Sciatic nerve (tissue), 2 donors: ENCODE data around the gene KLF12. TPM values are rescaled to one million over a fixed set of nuclear protein-coding genes. Genes with fewer than 3 reads are reported as not detected.

Experiments
- ATAC-seq: fragments of 200-7000 bp; cut with Tn5 transposase; one replicate; pipeline ENCODE4 v1.9.1; 2020; ENCODE audit warnings: mild to moderate bottlenecking, moderate library complexity
- DNase-seq: peaks from one replicate; pipeline ENCODE4 v3.0.0-alpha.2; 2020; ENCODE audit warnings: low spot score
- intact Hi-C: fragments of 100-400 bp; cut with DNase I; formaldehyde crosslinking; loops from one replicate; pipeline ENCODE4 v1.14.2; 2022
- total RNA-seq: library from RNA; stranded (reverse); fragmentation: NEBNext Ultra II Directional; extraction: Animal tissue kit (Norgen Biotek cat#: 25700); gene quantifications from one replicate; pipeline ENCODE4 v1.2.1, GENCODE V29; 2021
- donor health status: DM: no; HTN: no; CAD: no.
- donor health status: DM: no; HTN: no; CAD: no.

The KLF12 gene
- total RNA-seq, 1 donor from 2014 or later, result 22.4 TPM

GRCh38 chr13:74107598-74107997 lies 26.6 kb downstream of the KLF12 start:
- ATAC-seq, result no peak
- no peak for DNase-seq
- intact Hi-C loops, result no loop called here

- DNase-seq (no peak), ATAC-seq (no peak)
- intact Hi-C loops, result no loop called here
Measured at GRCh38 chr13:74105871-74106270, 28.3 kb downstream of the KLF12 start.

GRCh38 chr13:74104661-74105275 lies 29.4 kb downstream of the KLF12 start:
- intact Hi-C loops, result no loop called here

GRCh38 chr13:74103970-74104555 lies 30.1 kb downstream of the KLF12 start:
- intact Hi-C loops, result no loop called here
- ATAC-seq, result no peak
- DNase-seq, result no peak

More at GRCh38 chr13:74104661-74105275, 29.4 kb downstream of the KLF12 start:
- DNase-seq (no peak), ATAC-seq (no peak)

GRCh38 chr13:74103196-74103595 lies 31.0 kb downstream of the KLF12 start:
- no peak for DNase-seq
- ATAC-seq, result no peak
- intact Hi-C loops, result no loop called here

- ATAC-seq (no peak), DNase-seq (no peak)
- intact Hi-C loops, result no loop called here
Measured at GRCh38 chr13:74102691-74103090, 31.5 kb downstream of the KLF12 start.

GRCh38 chr13:74101436-74101835 lies 32.8 kb downstream of the KLF12 start:
- intact Hi-C loops, result no loop called here
- no peak for DNase-seq
- ATAC-seq, result no peak

GRCh38 chr13:74098077-74098476 lies 36.1 kb downstream of the KLF12 start:
- intact Hi-C loops, result no loop called here
- no peak for DNase-seq
- ATAC-seq, result no peak

GRCh38 chr13:74097116-74097515 lies 37.1 kb downstream of the KLF12 start:
- ATAC-seq, result no peak
- intact Hi-C loops, result no loop called here
- DNase-seq, result no peak

GRCh38 chr13:74093691-74094090 lies 40.5 kb downstream of the KLF12 start:
- intact Hi-C loops, result no loop called here
- ATAC-seq (no peak), DNase-seq (no peak)

- ATAC-seq (no peak), DNase-seq (no peak)
- intact Hi-C loops, result no loop called here
Measured at GRCh38 chr13:74092711-74093110, 41.5 kb downstream of the KLF12 start.

- no peak for DNase-seq
- no peak for ATAC-seq
- intact Hi-C loops, result no loop called here
Measured at GRCh38 chr13:74090869-74091605, 43.2 kb downstream of the KLF12 start.

- DNase-seq (no peak), ATAC-seq (no peak)
- intact Hi-C loops, result no loop called here
Measured at GRCh38 chr13:74090397-74090796, 43.8 kb downstream of the KLF12 start.

- DNase-seq (no peak), ATAC-seq (no peak)
- intact Hi-C loops, result no loop called here
Measured at GRCh38 chr13:74087357-74087756, 46.8 kb downstream of the KLF12 start.
